ENCODE results near the gene SLC22A23. TPM values are rescaled to one million over a fixed set of nuclear protein-coding genes. Genes with fewer than 3 reads are reported as not detected.

Gene SLC22A23
- total RNA-seq, 2 experiments from 2014 or later, result not detected

GRCh38 chr6:3389390-3390167, 67.3 kb downstream of the SLC22A23 start:
- H3K4me3 ChIP-seq (ENCODE audit: low read depth, low read length, poor library complexity, severe bottlenecking), result no peak overlapping the region
- no peaks in the 10 kb centered on the region for H3K9me2 ChIP-seq (ENCODE audit: insufficient read depth, low read length)
- H3K4me1 ChIP-seq (ENCODE audit: insufficient read depth, low read length, poor library complexity, severe bottlenecking), result no peaks in the 10 kb centered on the region
- CTCF ChIA-PET (ENCODE audit: unreplicated experiment), result interaction anchor here (1.0 kb wide), 1 partner anchor 62 kb away, joined by 3 read pairs; no protein-coding TSS in a partner anchor
- POLR2A ChIA-PET, result interaction anchor here (0.6 kb wide), 1 partner anchor 10 kb away, joined by 3 read pairs; no protein-coding TSS in a partner anchor
- no peaks in the 10 kb centered on the region; the same call in 1 of the 2 replicates for H4K20me1 ChIP-seq (ENCODE audit: insufficient read depth, low read length)
- no peaks in the 10 kb centered on the region for H3K79me2 ChIP-seq (ENCODE audit: insufficient read depth, low read depth, low read length)
- H3K27ac ChIP-seq (ENCODE audit: low read depth, low read length, poor library complexity, severe bottlenecking), result no peak overlapping the region
- BruUV-seq (replicated peaks), result no TSS peak
- H2AFZ ChIP-seq (ENCODE audit: low read length), result no peak overlapping the region
- H3K4me2 ChIP-seq (ENCODE audit: low read length), result no peak overlapping the region
- no peaks in the 10 kb centered on the region for H3K36me3 ChIP-seq (ENCODE audit: insufficient read depth, low read length)
- H3K9me3 ChIP-seq (ENCODE audit: low read length), result no peaks in the 10 kb centered on the region
- TF ChIP-seq CTCF (conservative IDR thresholded peaks at IDR 0.05; ENCODE audit: low read length) (no peak), EZH2phosphoT487 (IDR thresholded peaks at IDR 0.05; ENCODE audit: borderline replicate concordance, low read depth, low read length) (no peak)
- intact Hi-C loops (cut with micrococcal nuclease; ENCODE audit: unreplicated experiment), result no loop called here
- no peak for DNase-seq (ENCODE audit: low spot score)

GRCh38 chr6:3388786-3389185, 68.1 kb downstream of the SLC22A23 start:
- BruUV-seq (replicated peaks), result no TSS peak
- ChIA-PET POLR2A (interaction anchor here (0.6 kb wide), 2 partner anchors 11 to 357 kb away, joined by 3 read pairs; no protein-coding TSS in a partner anchor), CTCF (ENCODE audit: unreplicated experiment) (no interaction called here)
- Histone ChIP-seq H4K20me1 (ENCODE audit: insufficient read depth, low read length) (no peaks in the 10 kb centered on the region; the same call in 1 of the 2 replicates), H3K4me3 (ENCODE audit: low read depth, low read length, poor library complexity, severe bottlenecking) (no peak overlapping the region), H3K79me2 (ENCODE audit: insufficient read depth, low read depth, low read length) (no peaks in the 10 kb centered on the region), H3K4me2 (ENCODE audit: low read length) (no peak overlapping the region), H3K27ac (ENCODE audit: low read depth, low read length, poor library complexity, severe bottlenecking) (no peak overlapping the region), H3K9me3 (ENCODE audit: low read length) (no peaks in the 10 kb centered on the region), H2AFZ (ENCODE audit: low read length) (no peak overlapping the region), H3K4me1 (ENCODE audit: insufficient read depth, low read length, poor library complexity, severe bottlenecking) (no peaks in the 10 kb centered on the region), H3K36me3 (ENCODE audit: insufficient read depth, low read length) (no peaks in the 10 kb centered on the region), H3K9me2 (ENCODE audit: insufficient read depth, low read length) (no peaks in the 10 kb centered on the region)
- intact Hi-C loops (cut with micrococcal nuclease; ENCODE audit: unreplicated experiment), result no loop called here
- peak; percentile 3 for DNase-seq (ENCODE audit: low spot score)
- TF ChIP-seq CTCF (conservative IDR thresholded peaks at IDR 0.05; ENCODE audit: low read length) (no peak), EZH2phosphoT487 (IDR thresholded peaks at IDR 0.05; ENCODE audit: borderline replicate concordance, low read depth, low read length) (no peak)

GRCh38 chr6:3386374-3386857, 70.4 kb downstream of the SLC22A23 start:
- H3K4me2 ChIP-seq (ENCODE audit: low read length), result no peak overlapping the region
- H3K79me2 ChIP-seq (ENCODE audit: insufficient read depth, low read depth, low read length), result no peaks in the 10 kb centered on the region
- H3K4me1 ChIP-seq (ENCODE audit: insufficient read depth, low read length, poor library complexity, severe bottlenecking), result no peaks in the 10 kb centered on the region
- H3K27ac ChIP-seq (ENCODE audit: low read depth, low read length, poor library complexity, severe bottlenecking), result no peak overlapping the region
- H2AFZ ChIP-seq (ENCODE audit: low read length), result no peak overlapping the region
- ChIA-PET CTCF (ENCODE audit: unreplicated experiment) (no interaction called here), POLR2A (no interaction called here)
- intact Hi-C loops (cut with micrococcal nuclease; ENCODE audit: unreplicated experiment), result no loop called here
- no peak for DNase-seq (ENCODE audit: low spot score)
- no peaks in the 10 kb centered on the region for H3K9me3 ChIP-seq (ENCODE audit: low read length)
- no peak for TF ChIP-seq EZH2phosphoT487 (IDR thresholded peaks at IDR 0.05; ENCODE audit: borderline replicate concordance, low read depth, low read length)
- no peak for TF ChIP-seq CTCF (conservative IDR thresholded peaks at IDR 0.05; ENCODE audit: low read length)
- BruUV-seq (replicated peaks), result no TSS peak
- H4K20me1 ChIP-seq (ENCODE audit: insufficient read depth, low read length), result no peaks in the 10 kb centered on the region
- H3K36me3 ChIP-seq (ENCODE audit: insufficient read depth, low read length), result no peaks in the 10 kb centered on the region
- H3K4me3 ChIP-seq (ENCODE audit: low read depth, low read length, poor library complexity, severe bottlenecking), result no peak overlapping the region
- H3K9me2 ChIP-seq (ENCODE audit: insufficient read depth, low read length), result no peaks in the 10 kb centered on the region
